ENCODE results near the gene ZNF423.

The ZNF423 gene

DNA sequence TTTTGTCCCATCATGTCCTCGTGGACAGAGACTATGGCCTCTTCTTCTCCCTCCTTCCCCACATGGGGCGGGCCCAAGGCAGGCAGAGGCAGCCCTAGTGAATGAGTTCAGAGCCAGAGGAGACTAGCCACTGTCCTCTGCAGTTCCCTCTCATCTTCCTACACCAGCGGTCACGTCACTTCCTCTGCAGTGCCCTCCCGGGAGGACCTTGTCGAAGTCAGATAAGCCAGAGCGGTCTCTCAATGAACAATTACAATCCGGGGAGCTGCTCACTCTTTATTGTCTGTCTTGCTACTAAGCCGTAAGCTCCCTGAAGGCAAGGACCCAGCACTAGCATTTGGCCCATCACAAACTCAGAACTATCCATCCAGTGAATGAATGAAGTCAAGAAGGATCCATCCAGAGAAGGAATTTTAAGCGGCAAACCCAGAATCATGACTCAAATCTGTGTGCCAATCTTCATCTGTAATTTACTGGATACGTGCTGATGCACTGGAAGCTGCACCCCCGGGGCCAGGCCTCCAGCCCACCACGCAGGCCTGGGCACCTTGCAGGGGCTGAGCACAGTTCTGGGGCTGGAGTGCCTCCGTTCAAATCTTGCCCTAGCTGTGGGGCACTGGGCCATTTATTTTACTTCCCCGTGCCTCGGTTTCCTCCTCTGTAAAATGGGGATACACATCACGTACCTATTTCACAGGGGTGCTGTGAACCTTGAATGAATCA lies 18.1 kb downstream of the ZNF423 start:
- peaks cover 24% of the 10 kb centered on the region for H3K4me1 ChIP-seq (ENCODE audit: control insufficient read depth, insufficient read depth, low read length)
- no peak overlapping the region for H3K27ac ChIP-seq (ENCODE audit: low read depth, low read length)
- H3K4me3 ChIP-seq (ENCODE audit: low read length), result peak overlapping the region; percentile 29
- no peaks in the 10 kb centered on the region for H3K36me3 ChIP-seq (ENCODE audit: control insufficient read depth, insufficient read depth, low read length)
- H3K27me3 ChIP-seq (ENCODE audit: control insufficient read depth, insufficient read depth, low read length), result no peaks in the 10 kb centered on the region
- no peak overlapping the region for H3K9ac ChIP-seq (ENCODE audit: low read length)

- Histone ChIP-seq H3K9ac (ENCODE audit: low read length) (no peak overlapping the region), H3K36me3 (ENCODE audit: control insufficient read depth, insufficient read depth, low read length) (no peaks in the 10 kb centered on the region), H3K4me3 (ENCODE audit: low read length) (no peak overlapping the region), H3K27ac (ENCODE audit: low read depth, low read length) (no peak overlapping the region), H3K4me1 (ENCODE audit: control insufficient read depth, insufficient read depth, low read length) (peaks cover 27% of the 10 kb centered on the region), H3K27me3 (ENCODE audit: control insufficient read depth, insufficient read depth, low read length) (no peaks in the 10 kb centered on the region)
These were observed 19.2 kb downstream of the ZNF423 start for GRCh38 chr16:49836668-49837067.

DNA sequence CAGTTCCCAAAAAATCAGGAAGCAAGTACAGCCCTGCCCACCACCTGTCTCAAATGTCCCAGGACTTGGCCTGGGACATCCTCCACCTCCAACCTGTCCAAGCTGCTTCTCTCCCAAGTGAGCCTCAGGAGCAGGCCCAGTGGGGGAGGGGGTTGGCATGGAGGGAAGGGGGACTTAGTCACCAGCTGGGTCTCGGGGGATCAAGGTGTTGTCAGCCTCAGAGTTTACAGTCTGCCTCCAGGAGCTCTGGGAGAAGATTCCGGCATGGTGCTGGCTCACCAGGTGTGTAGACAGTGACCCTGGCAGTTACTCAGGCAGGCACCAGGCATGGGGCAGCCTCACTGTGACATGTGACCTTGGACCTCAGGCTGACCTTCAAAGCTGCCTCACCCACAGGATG lies 19.7 kb downstream of the ZNF423 start:
- Histone ChIP-seq H3K27me3 (ENCODE audit: control insufficient read depth, insufficient read depth, low read length) (no peaks in the 10 kb centered on the region), H3K9ac (ENCODE audit: low read length) (no peak overlapping the region), H3K36me3 (ENCODE audit: control insufficient read depth, insufficient read depth, low read length) (no peaks in the 10 kb centered on the region), H3K27ac (ENCODE audit: low read depth, low read length) (no peak overlapping the region), H3K4me3 (ENCODE audit: low read length) (no peak overlapping the region), H3K4me1 (ENCODE audit: control insufficient read depth, insufficient read depth, low read length) (peaks cover 27% of the 10 kb centered on the region)

GRCh38 chr16:49835161-49835777 lies 20.6 kb downstream of the ZNF423 start:
- Histone ChIP-seq H3K27ac (ENCODE audit: low read depth, low read length) (peak overlapping the region; percentile 82), H3K4me1 (ENCODE audit: control insufficient read depth, insufficient read depth, low read length) (peaks cover 27% of the 10 kb centered on the region), H3K36me3 (ENCODE audit: control insufficient read depth, insufficient read depth, low read length) (no peaks in the 10 kb centered on the region), H3K9ac (ENCODE audit: low read length) (no peak overlapping the region), H3K4me3 (ENCODE audit: low read length) (no peak overlapping the region), H3K27me3 (ENCODE audit: control insufficient read depth, insufficient read depth, low read length) (no peaks in the 10 kb centered on the region)

DNA sequence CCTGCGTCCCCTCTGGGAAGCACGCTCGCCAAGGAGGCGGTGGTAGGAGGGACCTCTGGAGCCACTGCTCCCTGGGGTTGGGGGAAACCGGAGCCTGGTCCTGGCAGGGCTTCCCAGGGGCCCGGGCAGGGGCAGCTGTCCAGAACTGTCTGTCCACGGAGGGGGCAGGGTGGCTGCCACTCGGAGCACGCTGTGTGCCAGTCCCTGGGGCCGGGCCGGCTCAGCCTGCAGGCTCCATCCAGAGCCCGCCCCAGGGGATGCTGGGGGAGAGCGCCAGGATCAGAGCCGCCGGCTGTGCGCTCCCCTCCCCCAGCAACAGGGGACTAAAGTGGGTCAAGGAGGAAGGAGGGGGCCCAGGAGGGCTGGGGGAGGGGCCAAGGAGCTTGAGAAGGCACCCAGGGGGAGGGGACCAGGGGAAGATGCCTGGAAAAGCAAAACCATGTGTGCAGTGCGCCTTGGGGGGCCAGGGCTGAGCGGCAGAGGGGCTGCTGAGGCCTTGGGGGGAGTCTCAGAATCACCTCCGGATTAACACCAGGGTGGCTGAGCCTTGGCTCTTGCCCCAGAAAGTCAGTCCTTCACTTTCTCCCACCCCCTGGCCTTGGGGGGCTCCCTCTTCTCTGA lies 21.3 kb downstream of the ZNF423 start:
- H3K9ac ChIP-seq (ENCODE audit: low read length), result no peak overlapping the region
- H3K36me3 ChIP-seq (ENCODE audit: control insufficient read depth, insufficient read depth, low read length), result no peaks in the 10 kb centered on the region
- peak overlapping the region; percentile 82 for H3K27ac ChIP-seq (ENCODE audit: low read depth, low read length)
- no peak overlapping the region for H3K4me3 ChIP-seq (ENCODE audit: low read length)
- peaks cover 27% of the 10 kb centered on the region for H3K4me1 ChIP-seq (ENCODE audit: control insufficient read depth, insufficient read depth, low read length)
- H3K27me3 ChIP-seq (ENCODE audit: control insufficient read depth, insufficient read depth, low read length), result no peaks in the 10 kb centered on the region

DNA sequence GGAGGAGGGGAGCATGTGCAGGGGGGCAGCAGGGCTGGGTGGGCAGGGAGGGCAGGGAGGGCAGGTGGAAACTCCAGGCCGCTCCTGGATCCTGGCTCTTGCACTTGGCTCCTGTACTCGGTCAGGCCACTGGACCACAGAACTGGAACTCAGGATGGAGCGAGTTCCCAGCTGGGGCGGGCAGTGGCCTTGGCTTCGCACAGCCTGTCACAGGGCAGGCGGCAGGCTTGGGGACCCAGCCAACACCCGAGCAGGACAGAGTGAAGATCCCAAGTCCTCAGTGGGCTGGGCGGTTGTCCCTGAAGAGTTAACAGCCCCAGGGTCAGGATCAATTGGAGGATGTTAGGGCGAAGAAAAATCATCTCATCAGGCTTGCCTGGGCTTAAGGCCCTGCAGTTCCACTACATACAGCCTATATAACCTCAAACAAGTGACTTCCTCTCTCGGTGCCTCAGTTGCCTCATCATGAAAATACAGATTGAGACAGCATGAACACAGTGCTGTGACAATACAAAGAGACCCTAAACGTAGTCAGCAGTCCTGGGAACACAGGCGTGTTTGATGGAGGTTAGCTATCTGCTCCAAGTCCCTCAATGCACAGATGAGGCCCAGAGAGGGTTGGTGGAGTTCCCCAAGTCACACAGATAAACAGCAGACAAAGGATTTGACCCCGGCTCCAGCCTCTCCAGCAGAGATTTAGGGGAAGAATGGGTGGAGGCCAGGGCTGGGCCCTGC lies 21.9 kb downstream of the ZNF423 start:
- Histone ChIP-seq H3K4me3 (ENCODE audit: low read length) (no peak overlapping the region), H3K4me1 (ENCODE audit: control insufficient read depth, insufficient read depth, low read length) (peaks cover 24% of the 10 kb centered on the region), H3K9ac (ENCODE audit: low read length) (no peak overlapping the region), H3K36me3 (ENCODE audit: control insufficient read depth, insufficient read depth, low read length) (no peaks in the 10 kb centered on the region), H3K27me3 (ENCODE audit: control insufficient read depth, insufficient read depth, low read length) (no peaks in the 10 kb centered on the region), H3K27ac (ENCODE audit: low read depth, low read length) (peak overlapping the region; percentile 82)

GRCh38 chr16:49833085-49833484 lies 22.8 kb downstream of the ZNF423 start:
- Histone ChIP-seq H3K27me3 (ENCODE audit: control insufficient read depth, insufficient read depth, low read length) (no peaks in the 10 kb centered on the region), H3K27ac (ENCODE audit: low read depth, low read length) (peak overlapping the region; percentile 82), H3K9ac (ENCODE audit: low read length) (no peak overlapping the region), H3K4me1 (ENCODE audit: control insufficient read depth, insufficient read depth, low read length) (peaks cover 22% of the 10 kb centered on the region), H3K36me3 (ENCODE audit: control insufficient read depth, insufficient read depth, low read length) (no peaks in the 10 kb centered on the region), H3K4me3 (ENCODE audit: low read length) (no peak overlapping the region)

GRCh38 chr16:49832177-49832576 lies 23.7 kb downstream of the ZNF423 start:
- H3K36me3 ChIP-seq (ENCODE audit: control insufficient read depth, insufficient read depth, low read length), result no peaks in the 10 kb centered on the region
- no peaks in the 10 kb centered on the region for H3K27me3 ChIP-seq (ENCODE audit: control insufficient read depth, insufficient read depth, low read length)
- no peak overlapping the region for H3K9ac ChIP-seq (ENCODE audit: low read length)
- H3K4me1 ChIP-seq (ENCODE audit: control insufficient read depth, insufficient read depth, low read length), result peaks cover 22% of the 10 kb centered on the region
- H3K4me3 ChIP-seq (ENCODE audit: low read length), result no peak overlapping the region
- H3K27ac ChIP-seq (ENCODE audit: low read depth, low read length), result peak overlapping the region; percentile 76

DNA sequence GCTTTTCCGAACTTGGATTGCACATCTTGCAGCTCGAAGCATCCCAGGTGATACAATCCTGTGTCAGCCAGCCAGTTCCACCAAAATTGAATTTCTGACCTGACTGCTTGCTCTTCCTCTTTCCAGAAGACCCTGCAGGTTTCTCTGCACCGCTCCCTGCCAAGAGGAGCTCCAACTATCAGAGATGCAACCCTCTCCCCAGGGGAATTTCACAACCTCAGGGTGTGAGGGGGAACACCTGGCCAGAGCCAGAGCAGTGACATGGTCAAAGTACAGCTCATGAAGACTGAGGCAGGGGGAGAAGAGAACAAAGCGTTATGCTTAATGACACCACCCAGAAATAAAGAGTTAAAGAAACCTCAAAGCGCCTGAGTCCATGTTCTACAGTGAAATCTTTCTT lies 25.0 kb downstream of the ZNF423 start:
- Histone ChIP-seq H3K9ac (ENCODE audit: low read length) (no peak overlapping the region), H3K27ac (ENCODE audit: low read depth, low read length) (no peak overlapping the region), H3K4me3 (ENCODE audit: low read length) (no peak overlapping the region), H3K27me3 (ENCODE audit: control insufficient read depth, insufficient read depth, low read length) (no peaks in the 10 kb centered on the region), H3K4me1 (ENCODE audit: control insufficient read depth, insufficient read depth, low read length) (peaks cover 22% of the 10 kb centered on the region), H3K36me3 (ENCODE audit: control insufficient read depth, insufficient read depth, low read length) (no peaks in the 10 kb centered on the region)

GRCh38 chr16:49828533-49829267 lies 27.2 kb downstream of the ZNF423 start:
- H3K27me3 ChIP-seq (ENCODE audit: control insufficient read depth, insufficient read depth, low read length), result no peaks in the 10 kb centered on the region
- no peak overlapping the region for H3K4me3 ChIP-seq (ENCODE audit: low read length)
- H3K4me1 ChIP-seq (ENCODE audit: control insufficient read depth, insufficient read depth, low read length), result peaks cover 3% of the 10 kb centered on the region
- H3K9ac ChIP-seq (ENCODE audit: low read length), result no peak overlapping the region
- no peak overlapping the region for H3K27ac ChIP-seq (ENCODE audit: low read depth, low read length)
- H3K36me3 ChIP-seq (ENCODE audit: control insufficient read depth, insufficient read depth, low read length), result no peaks in the 10 kb centered on the region

- no peak overlapping the region for H3K9ac ChIP-seq (ENCODE audit: low read length)
- no peaks in the 10 kb centered on the region for H3K36me3 ChIP-seq (ENCODE audit: control insufficient read depth, insufficient read depth, low read length)
- H3K4me3 ChIP-seq (ENCODE audit: low read length), result no peak overlapping the region
- H3K27ac ChIP-seq (ENCODE audit: low read depth, low read length), result peak overlapping the region; percentile 21
- no peaks in the 10 kb centered on the region for H3K27me3 ChIP-seq (ENCODE audit: control insufficient read depth, insufficient read depth, low read length)
- H3K4me1 ChIP-seq (ENCODE audit: control insufficient read depth, insufficient read depth, low read length), result peaks cover 2% of the 10 kb centered on the region
These were observed 28.0 kb downstream of the ZNF423 start for GRCh38 chr16:49827805-49828438.

All from rectal smooth muscle tissue (tissue), 1 donor.